GM12874 (cell line): ENCODE data around the gene RGS16.
A peak's percentile ranks its signal among the peaks of the same experiment; 100 is the strongest.

ENCODE experiments used
- TF ChIP-seq, protein P1 (sequence below): IDR thresholded peaks from 2 replicates; pipeline ENCODE4 v1.5.1; 2011; ENCODE audit warnings: low read depth, mild to moderate bottlenecking, control low read depth, low read length, moderate library complexity; ENCODE audit not compliant: insufficient read depth

Gene RGS16

DNA sequence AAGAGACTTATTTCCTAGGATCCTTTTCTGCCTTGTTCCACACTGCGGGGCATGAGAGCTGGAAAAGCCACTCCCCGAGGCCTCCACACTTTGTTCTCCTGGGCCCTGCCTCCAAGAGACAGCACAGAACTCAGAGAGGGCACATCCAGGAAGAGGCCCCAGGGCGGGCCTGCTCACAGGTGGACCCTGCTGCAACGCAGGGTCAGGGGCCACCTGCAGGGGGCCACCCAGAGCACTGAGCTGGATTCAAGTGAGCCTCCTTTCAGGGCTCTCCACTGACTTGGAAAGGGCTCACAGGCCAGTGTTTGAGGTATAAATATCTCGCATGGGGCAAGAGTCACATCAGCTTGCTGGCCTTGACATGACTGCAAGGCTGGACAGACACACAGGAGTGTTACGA is 4.8 kb downstream of the RGS16 start:
- TF ChIP-seq, protein P1, sequence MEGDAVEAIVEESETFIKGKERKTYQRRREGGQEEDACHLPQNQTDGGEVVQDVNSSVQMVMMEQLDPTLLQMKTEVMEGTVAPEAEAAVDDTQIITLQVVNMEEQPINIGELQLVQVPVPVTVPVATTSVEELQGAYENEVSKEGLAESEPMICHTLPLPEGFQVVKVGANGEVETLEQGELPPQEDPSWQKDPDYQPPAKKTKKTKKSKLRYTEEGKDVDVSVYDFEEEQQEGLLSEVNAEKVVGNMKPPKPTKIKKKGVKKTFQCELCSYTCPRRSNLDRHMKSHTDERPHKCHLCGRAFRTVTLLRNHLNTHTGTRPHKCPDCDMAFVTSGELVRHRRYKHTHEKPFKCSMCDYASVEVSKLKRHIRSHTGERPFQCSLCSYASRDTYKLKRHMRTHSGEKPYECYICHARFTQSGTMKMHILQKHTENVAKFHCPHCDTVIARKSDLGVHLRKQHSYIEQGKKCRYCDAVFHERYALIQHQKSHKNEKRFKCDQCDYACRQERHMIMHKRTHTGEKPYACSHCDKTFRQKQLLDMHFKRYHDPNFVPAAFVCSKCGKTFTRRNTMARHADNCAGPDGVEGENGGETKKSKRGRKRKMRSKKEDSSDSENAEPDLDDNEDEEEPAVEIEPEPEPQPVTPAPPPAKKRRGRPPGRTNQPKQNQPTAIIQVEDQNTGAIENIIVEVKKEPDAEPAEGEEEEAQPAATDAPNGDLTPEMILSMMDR, result peak; percentile 67

DNA sequence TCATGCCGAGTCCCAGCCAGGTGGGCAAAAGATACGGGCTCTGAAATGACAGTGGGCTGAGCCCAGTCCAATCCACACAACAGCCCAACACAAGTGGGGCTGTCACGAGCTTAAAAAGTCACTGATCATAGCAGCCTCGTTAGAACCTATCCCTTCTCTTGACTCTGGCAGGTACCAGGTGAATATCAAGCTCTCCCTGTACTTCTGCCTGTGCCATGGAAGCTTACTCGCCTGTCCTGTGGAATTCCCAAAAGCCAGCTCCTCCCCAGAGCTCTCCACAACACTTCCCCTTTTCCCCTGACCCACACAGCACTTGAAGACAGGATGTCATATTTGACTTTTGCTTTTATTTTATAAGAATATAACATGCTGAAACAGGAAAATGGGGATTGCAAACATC is 5.9 kb downstream of the RGS16 start:
- TF ChIP-seq, protein P1, result no peak

GRCh38 chr1:182596934-182597333 is 7.3 kb downstream of the RGS16 start:
- TF ChIP-seq, protein P1, result no peak

DNA sequence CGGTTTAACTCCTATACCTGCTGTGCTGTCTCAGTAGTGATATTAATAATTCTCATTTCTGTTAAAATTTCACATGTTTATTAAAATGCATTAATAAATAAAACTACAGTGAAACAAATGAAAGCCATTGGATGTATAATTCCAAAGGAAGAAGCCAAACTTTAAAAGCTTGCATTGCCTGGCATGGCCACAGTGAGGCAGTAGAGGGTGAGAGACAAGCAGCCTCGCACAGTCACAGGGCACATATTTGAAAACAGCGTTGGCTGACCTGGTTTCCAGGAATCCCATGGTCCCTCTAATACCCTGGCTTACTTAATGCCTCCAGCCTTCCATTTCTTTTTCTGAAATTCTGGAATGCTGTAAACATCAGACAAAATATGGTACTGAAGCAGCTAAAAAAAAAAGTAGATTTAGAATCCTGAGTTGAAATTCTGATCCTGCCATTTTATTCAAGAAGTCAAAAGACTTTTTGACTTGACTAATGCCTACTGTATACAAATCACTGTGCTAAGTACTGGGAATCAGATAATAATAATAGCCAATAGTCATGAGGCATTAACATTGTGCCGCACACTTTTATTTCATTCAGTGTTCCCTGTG is 8.4 kb downstream of the RGS16 start:
- TF ChIP-seq, protein P1, result peak; percentile 86

DNA sequence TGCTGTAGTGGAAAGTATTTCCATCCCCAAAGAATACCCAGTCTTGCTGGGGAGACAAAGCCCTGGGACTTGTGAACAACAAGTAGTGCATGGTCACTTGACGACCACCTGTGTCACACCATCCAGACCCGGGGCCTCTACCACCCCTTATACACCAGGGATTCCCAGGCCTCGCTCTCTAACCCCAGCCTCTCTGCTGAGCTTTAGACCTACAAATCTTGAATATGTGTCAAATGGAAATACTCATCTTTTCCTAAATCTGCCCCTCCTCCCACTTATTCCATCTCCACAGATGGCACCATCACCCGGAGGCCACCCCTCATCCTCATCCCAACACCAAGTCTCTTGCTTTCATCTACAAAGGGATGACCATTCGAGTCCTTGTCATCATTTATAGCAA is 14.3 kb downstream of the RGS16 start:
- TF ChIP-seq, protein P1, result no peak

GRCh38 chr1:182589520-182589919 is 14.7 kb downstream of the RGS16 start:
- TF ChIP-seq, protein P1, result no peak

GRCh38 chr1:182588500-182589396 is 15.4 kb downstream of the RGS16 start, which contains the start of gene RNASEL:
Gene RNASEL (minus strand): TSS chr1:182589256. CDS start chr1:182586806, 2,450 bp downstream.
- TF ChIP-seq, protein P1, result no peak
